Mucosa of rectum (tissue), 2 donors: ENCODE measurements around the gene YY2.
"Not testable (repeated sequence)": the region's sequence is repeated elsewhere in the genome, so short reads cannot be mapped to it uniquely, and the experiment has no call there.

Experiments used
- H3K27ac ChIP-seq, 2 donors: one replicate each; pipeline ENCODE4 v1.7.0; 2013; ENCODE audit warnings: inconsistent platforms in 2 of 2, low read depth in 2 of 2, low read length in 2 of 2
- H3K27me3 ChIP-seq, 2 donors: one replicate each; pipeline ENCODE4 v1.7.0; 2013; ENCODE audit warnings: low read length in 2 of 2; ENCODE audit not compliant: control insufficient read depth in 2 of 2, insufficient read depth in 2 of 2
- H3K36me3 ChIP-seq, 2 donors: one replicate each; pipeline ENCODE4 v1.7.0; 2013; ENCODE audit warnings: low read length in 2 of 2; ENCODE audit not compliant: control insufficient read depth in 2 of 2, insufficient read depth in 2 of 2
- H3K4me1 ChIP-seq, 2 donors: one replicate each; pipeline ENCODE4 v1.7.0; 2013; ENCODE audit warnings: low read length in 2 of 2, mild to moderate bottlenecking in 1 of 2; ENCODE audit not compliant: control insufficient read depth in 2 of 2, insufficient read depth in 2 of 2
- H3K4me3 ChIP-seq, 2 donors: one replicate each; pipeline ENCODE4 v1.7.0; 2013; ENCODE audit warnings: low read length in 2 of 2
- H3K9ac ChIP-seq, 2 donors: one replicate each; pipeline ENCODE4 v1.7.0; 2013; ENCODE audit warnings: low read length in 2 of 2, low read depth in 1 of 2, mild to moderate bottlenecking in 1 of 2
- H3K9me3 ChIP-seq, 2 donors: one replicate each; pipeline ENCODE4 v1.7.0; 2013; ENCODE audit warnings: low read length in 2 of 2; ENCODE audit not compliant: control insufficient read depth in 2 of 2
- donor health status: healthy.
- donor health status: Normal muscosa, but diverticular disease.

The YY2 gene

DNA sequence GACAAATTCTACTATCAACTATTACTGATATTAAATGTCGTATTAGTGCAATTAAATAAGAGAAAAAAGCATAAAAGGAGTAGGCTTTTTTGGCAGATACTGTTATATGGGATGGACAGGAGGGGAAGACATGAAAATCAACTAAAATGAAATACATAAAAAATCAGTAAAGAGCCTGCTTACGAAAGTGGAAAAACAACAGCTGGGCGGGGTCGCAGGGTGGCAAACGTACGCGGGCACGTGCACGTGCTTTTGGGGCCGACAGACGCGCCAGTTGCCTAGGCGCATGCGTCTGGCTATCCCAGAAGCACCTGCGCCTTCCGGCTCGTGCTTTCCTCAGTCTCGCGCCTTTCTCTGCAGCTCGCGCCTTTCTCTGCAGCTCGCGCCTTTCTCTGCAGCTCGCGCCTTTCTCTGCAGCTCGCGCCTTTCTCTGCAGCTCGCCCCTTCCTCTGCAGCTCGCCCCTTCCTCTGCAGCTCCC is at the start of gene YY2:
Gene YY2 (plus strand): TSS at position 51 of the 479 bp plus-strand sequence. CDS start 498 bp downstream, outside the sequence.
- H3K36me3 ChIP-seq: peaks cover 6 to 14% of the 10 kb centered on the region in 2 donors
- no peak within 1 kb of the TSS for H3K4me3 ChIP-seq
- no peaks in the 10 kb centered on the region for H3K9me3 ChIP-seq
- H3K27ac ChIP-seq: no peak within 1 kb of the TSS
- no peak within 1 kb of the TSS for H3K9ac ChIP-seq
- no peaks in the 10 kb centered on the region for H3K27me3 ChIP-seq
- H3K4me1 ChIP-seq: no peaks in the 10 kb centered on the region

- Histone ChIP-seq H3K27me3 (no peaks in the 10 kb centered on the region), H3K36me3 (no peaks in the 10 kb centered on the region), H3K9me3 (no peaks in the 10 kb centered on the region), H3K27ac (no peak overlapping the region), H3K4me1 (no peaks in the 10 kb centered on the region), H3K4me3 (no peak overlapping the region), H3K9ac (no peak overlapping the region)
Measured at GRCh38 chrX:21806691-21807090, 49.1 kb upstream of the YY2 start.

- H3K9ac ChIP-seq: no peak overlapping the region
- no peaks in the 10 kb centered on the region for H3K27me3 ChIP-seq
- no peaks in the 10 kb centered on the region for H3K36me3 ChIP-seq
- no peaks in the 10 kb centered on the region for H3K4me1 ChIP-seq
- no peak overlapping the region for H3K4me3 ChIP-seq
- H3K27ac ChIP-seq: no peak overlapping the region
- H3K9me3 ChIP-seq: no peaks in the 10 kb centered on the region
Measured at GRCh38 chrX:21811832-21812231, 44.0 kb upstream of the YY2 start.

DNA sequence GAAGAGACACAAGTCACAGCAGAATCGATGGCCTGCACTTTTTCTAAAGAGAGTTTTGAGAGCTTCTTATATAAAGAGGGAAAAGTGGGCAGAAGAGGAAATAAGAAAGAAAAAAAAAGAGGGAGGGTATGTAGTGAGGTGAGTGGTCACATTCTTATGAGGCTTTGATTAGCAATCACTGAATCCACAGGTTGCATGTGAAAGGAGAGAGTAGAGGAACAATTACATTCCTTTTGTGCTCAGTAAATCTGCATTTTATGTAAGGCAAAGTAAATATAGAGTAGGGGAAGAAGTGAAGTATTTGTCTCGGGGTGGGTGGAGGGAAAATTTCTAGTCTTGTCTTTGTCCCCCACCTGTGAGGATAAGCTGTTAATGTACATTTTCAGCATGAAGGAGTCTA is 43.2 kb upstream of the YY2 start:
- no peaks in the 10 kb centered on the region for H3K4me1 ChIP-seq
- no peaks in the 10 kb centered on the region for H3K36me3 ChIP-seq
- no peaks in the 10 kb centered on the region for H3K9me3 ChIP-seq
- no peak overlapping the region for H3K27ac ChIP-seq
- no peaks in the 10 kb centered on the region for H3K27me3 ChIP-seq
- H3K4me3 ChIP-seq: no peak overlapping the region
- H3K9ac ChIP-seq: no peak overlapping the region

DNA sequence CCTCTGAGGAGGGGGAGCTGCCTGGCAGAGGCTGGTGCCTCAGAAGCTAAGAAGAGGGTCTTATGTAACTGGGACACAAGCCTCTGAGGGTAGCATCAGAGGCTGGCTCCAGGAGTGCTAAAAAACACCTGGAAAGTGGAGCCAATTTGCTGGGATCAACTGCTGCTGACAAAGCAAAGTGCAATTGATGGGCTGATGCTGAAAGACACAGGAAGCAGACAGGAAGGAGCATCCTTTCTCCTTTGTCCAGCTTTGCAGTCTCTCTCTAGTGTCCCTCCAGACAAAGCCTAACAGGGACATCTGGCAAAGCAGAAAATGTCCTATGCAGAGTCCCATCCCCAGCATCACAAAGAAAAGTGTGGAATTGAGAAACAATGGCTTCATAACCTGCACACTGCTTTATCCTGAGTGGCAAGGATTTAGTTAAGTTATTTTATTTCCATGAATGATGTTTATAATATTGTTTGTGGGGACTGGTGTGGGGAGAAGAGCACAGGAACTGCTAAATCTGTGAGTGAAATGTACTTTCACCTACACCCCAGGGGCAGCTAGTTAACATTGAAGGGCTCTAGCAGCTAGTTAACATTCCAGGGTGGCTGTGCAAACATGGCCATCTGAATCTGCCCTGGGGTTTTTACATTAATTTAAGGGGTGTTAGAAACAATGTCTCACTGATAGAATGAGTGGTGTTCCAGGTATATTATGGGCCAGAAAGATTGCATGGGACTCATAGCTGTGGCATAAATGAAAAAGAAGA is 42.0 kb upstream of the YY2 start:
- Histone ChIP-seq H3K4me3 (no peak overlapping the region), H3K9me3 (no peaks in the 10 kb centered on the region), H3K4me1 (no peaks in the 10 kb centered on the region), H3K36me3 (no peaks in the 10 kb centered on the region), H3K9ac (no peak overlapping the region), H3K27ac (no peak overlapping the region), H3K27me3 (no peaks in the 10 kb centered on the region)

DNA sequence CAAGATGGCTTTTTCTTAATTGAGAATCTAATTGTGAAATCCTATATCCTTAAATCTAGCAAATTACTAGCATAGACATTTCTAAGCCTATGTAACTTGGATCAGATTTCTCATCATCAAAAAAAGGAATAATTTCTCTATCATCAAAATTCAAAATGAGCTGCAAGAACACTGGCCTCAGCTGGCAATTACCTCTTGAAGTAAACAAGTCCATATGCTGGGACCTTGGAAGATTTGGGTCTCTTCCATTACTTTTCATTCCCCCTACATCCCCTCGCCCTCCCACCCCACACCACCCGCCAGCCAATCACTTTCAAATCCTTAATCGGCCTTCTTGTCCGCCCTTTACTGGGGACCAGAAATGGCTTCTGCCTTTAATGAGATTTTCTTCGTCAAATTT is 39.7 kb upstream of the YY2 start:
- Histone ChIP-seq H3K4me1 (no peaks in the 10 kb centered on the region), H3K27me3 (no peaks in the 10 kb centered on the region), H3K9me3 (no peaks in the 10 kb centered on the region), H3K4me3 (no peak overlapping the region), H3K27ac (no peak overlapping the region), H3K36me3 (no peaks in the 10 kb centered on the region), H3K9ac (no peak overlapping the region)

DNA sequence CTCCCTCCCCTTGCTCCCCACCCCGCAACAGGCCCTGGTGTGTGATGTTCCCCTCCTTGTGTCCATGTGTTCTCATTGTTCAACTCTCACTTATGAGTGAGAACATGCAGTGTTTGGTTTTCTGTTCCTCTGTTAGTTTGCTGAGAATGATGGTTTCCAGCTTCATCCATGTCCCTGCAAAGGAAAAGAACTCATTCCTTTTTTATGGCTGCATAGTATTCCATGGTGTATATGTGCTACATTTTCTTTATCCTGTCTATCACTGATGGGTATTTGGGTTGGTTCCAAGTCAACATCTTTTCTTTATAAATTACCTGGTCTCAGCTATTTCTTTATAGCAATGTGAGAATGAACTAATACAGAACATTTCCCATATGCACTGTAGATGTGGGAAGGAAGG is 35.6 kb upstream of the YY2 start:
- not testable (repeated sequence) for H3K27ac ChIP-seq, H3K9me3 ChIP-seq, H3K4me1 ChIP-seq, H3K36me3 ChIP-seq, H3K9ac ChIP-seq, H3K27me3 ChIP-seq, H3K4me3 ChIP-seq

GRCh38 chrX:21821875-21822274 is 33.9 kb upstream of the YY2 start:
- Histone ChIP-seq H3K4me1 (no peaks in the 10 kb centered on the region), H3K27ac (no peak overlapping the region), H3K27me3 (no peaks in the 10 kb centered on the region), H3K9me3 (no peaks in the 10 kb centered on the region), H3K4me3 (no peak overlapping the region), H3K36me3 (no peaks in the 10 kb centered on the region), H3K9ac (no peak overlapping the region)

GRCh38 chrX:21831496-21831895 is 24.3 kb upstream of the YY2 start:
- H3K9ac ChIP-seq: no peak overlapping the region
- H3K4me3 ChIP-seq: no peak overlapping the region
- no peak overlapping the region for H3K27ac ChIP-seq
- H3K27me3 ChIP-seq: no peaks in the 10 kb centered on the region
- no peaks in the 10 kb centered on the region for H3K9me3 ChIP-seq
- H3K4me1 ChIP-seq: no peaks in the 10 kb centered on the region
- no peaks in the 10 kb centered on the region for H3K36me3 ChIP-seq

GRCh38 chrX:21837056-21837455 is 18.7 kb upstream of the YY2 start:
- Histone ChIP-seq H3K4me1 (peaks cover 0 to 3% of the 10 kb centered on the region in 2 donors), H3K27ac (no peak overlapping the region), H3K4me3 (no peak overlapping the region), H3K9ac (no peak overlapping the region), H3K36me3 (no peaks in the 10 kb centered on the region), H3K27me3 (no peaks in the 10 kb centered on the region), H3K9me3 (no peaks in the 10 kb centered on the region)
